HT1080 (cell line): ENCODE results near the gene MESP1. TPM values are rescaled to one million over a fixed set of nuclear protein-coding genes. Genes with fewer than 3 reads are reported as not detected.
A peak's percentile ranks its signal among the peaks of the same experiment; 100 is the strongest.

Experiments used
- DNase-seq: peaks from one replicate; pipeline ENCODE4 v3.0.0-alpha.2; 2015; ENCODE audit warnings: low read depth
- total RNA-seq: library from RNA; depleted of rRNA; stranded (reverse); fragments of >200 nt; shearing (Covaris generic); gene quantifications from 2 replicates; pipeline ENCODE4 v1.2.3, GENCODE V29; 2014

Gene MESP1
- total RNA-seq, 1 experiment from 2014 or later: 0.72 TPM

DNA sequence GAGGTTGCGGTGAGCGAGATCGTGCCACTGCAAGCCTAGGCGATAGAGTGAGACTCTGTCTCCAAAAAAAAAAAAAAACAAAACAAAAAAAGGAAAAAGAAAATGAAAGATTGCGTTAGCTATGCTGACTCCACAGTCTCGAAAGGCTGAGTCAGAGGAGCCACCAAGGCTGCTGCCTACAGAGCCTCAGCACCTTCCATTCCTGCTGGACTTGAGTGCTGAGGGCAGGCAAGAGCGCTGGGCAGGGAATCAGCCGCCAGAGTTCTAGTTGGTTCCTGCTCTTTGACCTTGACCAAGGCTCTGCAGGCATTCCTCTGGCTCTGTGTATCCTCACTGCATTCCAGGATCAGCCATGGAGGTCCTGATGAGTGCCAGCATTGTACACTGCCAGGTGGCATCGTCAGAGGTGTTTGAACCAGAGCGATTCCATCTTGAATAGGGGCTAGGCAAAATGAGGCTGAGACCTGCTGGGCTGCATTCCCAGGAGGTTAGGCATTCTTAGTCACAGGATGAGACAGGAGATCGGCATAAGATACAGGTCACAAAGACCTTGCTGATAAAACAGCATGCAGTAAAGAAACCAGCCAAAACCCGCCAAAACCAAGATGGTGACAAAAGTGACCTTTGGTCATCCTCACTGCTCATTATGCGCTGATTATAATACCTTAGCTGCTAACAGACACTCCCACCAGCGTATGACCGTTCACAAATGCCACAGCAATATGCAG lies 31.0 kb upstream of the MESP1 start:
- peak; percentile 56 for DNase-seq

GRCh38 chr15:89781055-89781454 lies 30.0 kb upstream of the MESP1 start:
- DNase-seq: no peak

GRCh38 chr15:89780601-89781000 lies 29.6 kb upstream of the MESP1 start:
- no peak for DNase-seq

DNA sequence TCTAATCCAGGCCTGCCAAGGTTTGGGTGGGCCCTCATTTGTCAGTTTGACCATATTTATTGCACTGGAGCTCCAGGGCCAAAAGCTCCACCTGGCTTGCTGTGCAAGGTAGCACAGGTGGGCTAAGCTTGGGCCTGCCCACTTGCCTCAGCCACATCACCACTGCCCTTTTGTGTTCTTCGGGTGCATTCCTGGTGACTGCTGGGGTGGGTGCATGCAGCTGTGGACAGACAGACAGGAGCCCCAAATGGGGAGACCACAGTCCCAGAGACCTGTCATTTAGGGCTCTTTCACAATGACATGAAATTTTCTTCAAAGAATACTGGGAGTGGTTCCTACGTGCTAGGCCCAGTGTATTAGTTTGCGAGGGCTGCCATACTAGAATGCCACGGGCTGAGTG lies 27.8 kb upstream of the MESP1 start:
- no peak for DNase-seq

GRCh38 chr15:89777782-89778380 lies 26.8 kb upstream of the MESP1 start:
- DNase-seq: no peak

DNA sequence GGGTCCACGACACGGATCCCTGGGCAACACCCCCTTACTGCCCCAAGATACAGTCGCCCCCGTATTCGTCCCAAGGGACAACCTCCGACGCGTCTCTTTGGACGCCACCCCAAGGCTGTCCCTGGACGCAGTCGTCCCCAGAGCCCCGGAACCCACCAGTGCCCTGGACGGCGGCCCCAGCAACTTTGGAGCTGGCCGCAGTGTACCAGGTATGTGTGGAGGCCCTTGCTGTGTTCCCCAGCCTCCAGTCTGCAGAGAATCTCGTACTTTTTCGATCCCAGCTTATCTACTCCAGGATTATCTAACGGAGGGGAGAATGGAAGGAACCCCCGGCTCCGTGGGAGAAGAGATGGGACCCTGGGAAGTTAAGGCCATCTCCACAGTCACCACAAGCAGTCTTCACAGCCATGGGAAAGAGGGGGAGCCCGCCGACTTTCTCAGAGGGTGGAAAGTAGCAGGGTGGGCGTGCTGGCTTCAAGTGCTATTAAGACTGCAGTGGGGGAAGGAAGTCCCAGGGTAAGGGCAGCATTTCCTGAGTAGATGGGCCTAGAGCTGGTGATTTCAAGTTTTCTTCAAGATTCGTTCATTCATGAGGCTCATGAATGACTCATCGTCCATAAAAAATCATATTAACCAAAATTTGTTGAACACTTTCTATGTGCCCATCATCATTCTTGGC lies 26.2 kb upstream of the MESP1 start:
- DNase-seq: no peak

DNA sequence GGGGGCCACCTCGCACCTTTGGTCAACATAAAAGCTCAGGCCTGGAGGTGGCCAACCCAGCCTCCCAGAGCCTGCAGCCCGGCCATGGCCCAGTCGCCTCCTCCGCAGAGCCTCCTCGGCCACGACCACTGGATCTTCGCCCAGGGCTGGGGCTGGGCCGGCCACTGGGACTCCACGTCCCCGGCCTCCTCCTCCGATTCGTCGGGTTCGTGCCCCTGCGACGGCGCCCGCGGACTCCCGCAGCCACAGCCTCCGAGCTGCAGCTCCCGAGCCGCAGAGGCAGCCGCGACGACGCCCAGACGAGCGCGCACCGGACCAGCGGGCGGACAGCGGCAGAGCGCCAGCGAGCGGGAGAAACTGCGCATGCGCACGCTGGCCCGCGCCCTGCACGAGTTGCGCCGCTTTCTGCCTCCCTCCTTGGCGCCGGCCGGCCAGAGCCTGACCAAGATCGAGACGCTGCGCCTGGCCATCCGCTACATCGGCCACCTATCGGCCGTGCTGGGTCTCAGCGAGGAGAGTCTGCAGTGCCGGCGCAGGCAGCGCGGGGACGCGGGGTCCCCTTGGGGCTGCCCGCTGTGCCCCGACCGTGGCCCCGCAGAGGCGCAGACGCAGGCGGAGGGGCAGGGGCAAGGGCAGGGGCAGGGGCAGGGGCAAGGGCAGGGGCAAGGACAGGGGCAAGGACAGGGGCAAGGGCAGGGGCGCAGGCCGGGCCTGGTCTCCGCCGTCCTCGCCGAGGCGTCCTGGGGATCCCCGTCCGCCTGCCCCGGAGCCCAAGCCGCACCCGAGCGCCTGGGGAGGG lies 25.4 kb upstream of the MESP1 start, which contains the start of gene MESP2:
MESP2 (plus strand) TSS at position 59 of the 799 bp plus-strand sequence; CDS start at position 85, 26 bp downstream.
- no peak for DNase-seq

GRCh38 chr15:89775815-89776214 lies 24.8 kb upstream of the MESP1 start:
- DNase-seq: no peak

GRCh38 chr15:89774492-89774891 lies 23.4 kb upstream of the MESP1 start:
- DNase-seq: no peak

GRCh38 chr15:89772932-89773583 lies 22.0 kb upstream of the MESP1 start:
- DNase-seq: peak; percentile 40

- DNase-seq: peak; percentile 64
These were observed 19.0 kb upstream of the MESP1 start for GRCh38 chr15:89770041-89770440.

DNA sequence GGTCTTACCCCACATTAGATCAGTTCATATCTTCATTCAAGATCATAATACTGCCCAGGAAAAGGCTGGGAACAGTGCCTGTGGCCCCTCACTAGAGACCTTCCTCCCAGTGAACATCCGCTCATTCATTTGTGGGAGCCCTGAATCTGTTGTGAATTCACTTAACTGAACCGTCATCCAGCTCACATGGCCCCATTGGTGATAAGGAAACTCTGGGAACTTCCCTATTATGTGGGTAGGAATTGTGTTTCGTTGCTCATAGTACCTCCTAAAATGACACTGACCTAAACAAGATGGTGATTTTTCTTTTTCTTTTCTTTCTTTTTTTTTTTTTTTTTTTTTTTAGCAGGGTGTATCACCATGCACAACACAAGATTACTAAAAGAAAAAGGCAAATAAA lies 18.3 kb upstream of the MESP1 start:
- no peak for DNase-seq

GRCh38 chr15:89768071-89768500 lies 17.0 kb upstream of the MESP1 start:
- no peak for DNase-seq

- no peak for DNase-seq
These were observed 16.4 kb upstream of the MESP1 start for GRCh38 chr15:89767411-89767915.

GRCh38 chr15:89766357-89767311 lies 15.6 kb upstream of the MESP1 start:
- no peak for DNase-seq

DNA sequence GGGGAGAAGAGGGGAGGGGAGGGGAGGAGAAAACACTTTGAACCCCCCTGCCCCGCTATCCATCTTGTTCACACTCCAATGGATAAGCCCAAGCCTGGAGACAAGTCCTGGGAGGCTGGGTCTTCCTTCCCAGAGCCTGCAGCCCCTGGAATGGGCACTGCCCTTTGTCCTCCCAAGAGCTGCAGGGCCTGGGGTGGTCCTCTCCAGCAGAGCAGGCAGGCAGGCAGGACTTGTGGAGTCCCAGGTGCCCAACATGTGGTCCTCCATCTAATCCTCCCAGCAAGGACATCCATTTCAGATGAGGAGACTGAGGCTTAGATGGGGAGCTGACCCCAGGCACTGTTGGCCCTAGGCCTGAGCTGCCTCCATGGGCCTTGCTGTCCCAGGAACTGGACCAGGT lies 14.6 kb upstream of the MESP1 start:
- no peak for DNase-seq

DNA sequence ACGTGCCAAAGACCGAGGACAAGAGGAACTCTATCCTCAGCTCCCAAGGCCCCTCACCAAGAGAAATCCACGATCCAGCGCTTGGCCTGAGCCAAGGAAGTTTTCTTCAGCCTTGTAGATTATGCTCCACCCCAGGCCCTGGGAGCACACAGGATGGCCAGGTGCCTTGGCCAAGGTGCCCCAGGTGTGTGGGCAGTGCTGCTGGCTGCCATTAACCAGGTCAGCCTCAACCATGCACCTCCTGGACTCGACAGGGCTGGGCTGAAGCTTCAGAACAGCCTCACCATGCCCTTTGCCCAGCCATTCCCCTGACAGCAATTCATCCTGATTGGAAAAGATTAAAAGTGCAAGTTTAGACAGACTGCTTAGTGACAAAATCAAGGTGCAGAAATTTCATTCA lies 10.9 kb upstream of the MESP1 start:
- no peak for DNase-seq

GRCh38 chr15:89761009-89761831 lies 10.2 kb upstream of the MESP1 start:
- no peak for DNase-seq
